OCI-LY3 (cell line): Measurements from ENCODE around the gene BICDL2.

Source experiments
- EZH2phosphoT487 ChIP-seq: fragments of 200-600 bp; shearing (Covaris generic); IDR thresholded peaks from 2 replicates; pipeline ENCODE4 v1.6.1; 2018; ENCODE audit warnings: antibody characterized with exemption, mixed run types, low read depth
- TF ChIP-seq, protein P1 (sequence below): fragments of 200-600, 300-600 bp; sonication (generic); IDR thresholded peaks from 2 replicates; pipeline ENCODE4 v1.5.1; 2014; ENCODE audit warnings: antibody characterized with exemption, low read length, low read depth

GRCh38 chr16:3044708-3045107 lies 8.0 kb upstream of the BICDL2 start:
- TF ChIP-seq, protein P1, sequence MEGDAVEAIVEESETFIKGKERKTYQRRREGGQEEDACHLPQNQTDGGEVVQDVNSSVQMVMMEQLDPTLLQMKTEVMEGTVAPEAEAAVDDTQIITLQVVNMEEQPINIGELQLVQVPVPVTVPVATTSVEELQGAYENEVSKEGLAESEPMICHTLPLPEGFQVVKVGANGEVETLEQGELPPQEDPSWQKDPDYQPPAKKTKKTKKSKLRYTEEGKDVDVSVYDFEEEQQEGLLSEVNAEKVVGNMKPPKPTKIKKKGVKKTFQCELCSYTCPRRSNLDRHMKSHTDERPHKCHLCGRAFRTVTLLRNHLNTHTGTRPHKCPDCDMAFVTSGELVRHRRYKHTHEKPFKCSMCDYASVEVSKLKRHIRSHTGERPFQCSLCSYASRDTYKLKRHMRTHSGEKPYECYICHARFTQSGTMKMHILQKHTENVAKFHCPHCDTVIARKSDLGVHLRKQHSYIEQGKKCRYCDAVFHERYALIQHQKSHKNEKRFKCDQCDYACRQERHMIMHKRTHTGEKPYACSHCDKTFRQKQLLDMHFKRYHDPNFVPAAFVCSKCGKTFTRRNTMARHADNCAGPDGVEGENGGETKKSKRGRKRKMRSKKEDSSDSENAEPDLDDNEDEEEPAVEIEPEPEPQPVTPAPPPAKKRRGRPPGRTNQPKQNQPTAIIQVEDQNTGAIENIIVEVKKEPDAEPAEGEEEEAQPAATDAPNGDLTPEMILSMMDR: no peak
- TF ChIP-seq EZH2phosphoT487: no peak
